GM13976 (cell line): Measurements from ENCODE around the gene COL17A1.

Experiments
- DNase-seq: peaks from one replicate; pipeline ENCODE4 v3.0.0; 2012; ENCODE audit warnings: low spot score
- CTCF ChIP-seq: IDR thresholded peaks from 2 replicates; pipeline ENCODE4 v1.5.1; 2012; ENCODE audit warnings: borderline replicate concordance, mild to moderate bottlenecking; ENCODE audit not compliant: insufficient read depth; ENCODE audit errors: extremely low read depth, missing control alignments, control extremely low read depth
- in situ Hi-C: fragments of 300-500 bp; cut with MboI; formaldehyde crosslinking; loops from one replicate; pipeline ENCODE4 v1.12.0; 2022; ENCODE audit warnings: low sequenced_read_pairs, mixed read lengths, inconsistent platforms; ENCODE audit not compliant: unreplicated experiment

The COL17A1 gene

GRCh38 chr10:104014176-104014575, 71.5 kb downstream of the COL17A1 start:
- DNase-seq = no peak
- in situ Hi-C loops = no loop called here
- TF ChIP-seq CTCF = no peak

DNA sequence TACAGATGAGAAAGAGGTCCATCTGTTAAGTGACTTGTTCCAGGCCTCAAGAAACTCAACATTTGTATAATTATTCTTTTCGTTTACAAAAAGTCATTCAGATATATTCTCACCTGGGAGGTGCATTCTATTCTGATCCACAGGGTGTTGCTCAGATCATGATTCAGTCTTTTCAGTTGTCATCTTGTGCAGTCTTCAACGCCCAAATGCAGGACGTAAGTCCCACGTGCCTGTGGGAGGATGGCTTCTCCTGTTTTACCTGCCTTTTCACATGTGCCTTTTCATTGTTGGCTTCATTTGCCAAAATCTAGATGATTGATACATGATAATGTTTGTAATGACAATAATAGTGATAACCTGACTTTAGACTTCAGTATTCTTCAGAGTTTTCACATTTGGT, 72.2 kb downstream of the COL17A1 start:
- TF ChIP-seq CTCF = no peak
- in situ Hi-C loops = no loop called here
- no peak for DNase-seq

DNA sequence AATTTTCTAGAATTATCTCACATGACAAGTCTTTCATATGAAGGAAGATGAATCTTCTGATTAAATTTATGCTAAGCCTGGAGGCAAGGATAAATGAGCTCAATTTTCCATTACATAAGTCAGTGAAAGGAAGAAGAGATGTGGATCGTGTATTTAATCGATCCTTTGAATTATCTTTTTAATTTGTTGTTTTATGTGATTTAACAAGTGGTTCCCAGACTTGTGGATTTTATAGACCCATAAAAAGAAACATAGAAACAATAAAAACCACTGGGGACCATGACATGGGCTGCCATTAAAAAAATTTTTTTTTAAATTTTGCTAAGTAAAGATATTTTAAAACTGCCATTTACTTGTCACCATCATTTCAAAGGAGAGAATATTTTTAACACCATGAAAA, 73.8 kb downstream of the COL17A1 start:
- no peak for TF ChIP-seq CTCF
- DNase-seq = no peak
- in situ Hi-C loops = no loop called here

GRCh38 chr10:104005172-104005863, 80.4 kb downstream of the COL17A1 start:
- no peak for TF ChIP-seq CTCF
- in situ Hi-C loops = no loop called here
- DNase-seq = no peak

- in situ Hi-C loops = no loop called here
- no peak for DNase-seq
- no peak for TF ChIP-seq CTCF
Measured at GRCh38 chr10:104002911-104003310, 82.8 kb downstream of the COL17A1 start.

DNA sequence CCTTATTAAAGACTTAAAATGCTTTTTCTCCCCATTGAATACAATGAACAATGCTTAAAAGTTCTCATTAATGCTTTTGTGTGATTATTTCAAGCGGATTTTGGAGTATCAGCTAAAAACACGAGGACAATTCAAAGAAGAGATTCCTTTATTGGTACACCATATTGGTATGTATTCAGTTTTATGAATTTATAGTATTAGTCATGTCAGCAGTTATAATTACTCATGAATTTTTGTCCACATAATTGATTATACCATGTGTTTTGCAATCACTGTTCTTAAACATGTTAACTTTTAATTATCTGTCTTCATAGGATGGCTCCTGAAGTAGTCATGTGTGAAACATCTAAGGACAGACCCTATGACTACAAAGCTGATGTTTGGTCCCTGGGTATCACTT, 86.9 kb downstream of the COL17A1 start:
- DNase-seq = no peak
- in situ Hi-C loops = no loop called here
- TF ChIP-seq CTCF = no peak
